DND-41 (cell line): ENCODE measurements around the gene PARVB.

Experiments
- CTCF ChIP-seq: IDR thresholded peaks from 2 replicates; pipeline ENCODE4 v1.5.1; 2012; ENCODE audit warnings: borderline replicate concordance, low read length, moderate library complexity, mild to moderate bottlenecking; ENCODE audit not compliant: poor library complexity, severe bottlenecking; ENCODE audit errors: extremely low read depth
- EZH2 ChIP-seq: IDR thresholded peaks from 3 replicates; pipeline ENCODE4 v1.6.1; 2012; ENCODE audit warnings: borderline replicate concordance, low read depth, mild to moderate bottlenecking, moderate library complexity, low read length, inconsistent platforms; ENCODE audit not compliant: severe bottlenecking

DNA sequence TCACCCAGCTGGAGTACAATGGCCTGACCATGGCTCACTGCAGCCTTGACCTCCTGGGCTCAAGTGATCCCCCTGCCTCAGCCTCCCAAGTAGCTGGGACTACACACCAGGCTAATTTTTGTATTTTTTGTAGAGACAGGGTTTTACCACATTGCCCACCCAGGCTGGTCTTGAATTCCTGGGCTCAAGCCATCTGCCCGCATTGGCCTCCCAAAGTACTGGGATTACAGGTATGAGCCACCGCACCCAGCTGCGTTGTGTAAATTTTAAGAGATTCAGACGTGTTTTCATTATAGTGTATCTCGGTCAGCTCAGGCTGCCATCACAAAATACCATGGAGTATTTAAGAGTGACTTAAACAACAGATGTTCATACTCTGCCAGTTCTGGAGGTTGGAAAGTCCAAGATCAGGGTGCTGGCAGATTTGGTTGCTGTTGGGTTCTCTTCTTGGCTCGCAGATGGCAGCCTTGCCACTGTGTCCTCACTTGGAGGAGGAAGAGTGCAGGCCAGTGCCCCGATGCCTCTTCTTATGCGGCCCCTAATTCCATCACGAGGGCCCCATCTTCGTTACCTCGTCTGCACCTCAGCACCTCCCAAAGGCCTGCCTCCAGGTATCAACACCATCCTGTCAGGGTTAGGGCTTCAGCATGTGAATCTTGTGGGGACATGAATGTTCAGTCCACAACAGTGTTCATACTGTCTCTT, 32.6 kb upstream of the PARVB start:
- TF ChIP-seq EZH2 (no peak), CTCF (no peak)
